GM12892 (cell line): Measurements from ENCODE around the gene KBTBD13.

Experiments
- POLR2A ChIP-seq: IDR thresholded peaks from 2 replicates; pipeline ENCODE4 v1.6.1; 2011; ENCODE audit warnings: low read depth, low read length, control low read depth
- POLR2AphosphoS5 ChIP-seq: IDR thresholded peaks from 2 replicates; pipeline ENCODE4 v1.6.1; 2011; ENCODE audit warnings: low read depth, low read length, control low read depth
- TAF1 ChIP-seq: IDR thresholded peaks from 2 replicates; pipeline ENCODE4 v1.6.1; 2011; ENCODE audit warnings: low read depth, mild to moderate bottlenecking, control low read depth, low read length, borderline replicate concordance

DNA sequence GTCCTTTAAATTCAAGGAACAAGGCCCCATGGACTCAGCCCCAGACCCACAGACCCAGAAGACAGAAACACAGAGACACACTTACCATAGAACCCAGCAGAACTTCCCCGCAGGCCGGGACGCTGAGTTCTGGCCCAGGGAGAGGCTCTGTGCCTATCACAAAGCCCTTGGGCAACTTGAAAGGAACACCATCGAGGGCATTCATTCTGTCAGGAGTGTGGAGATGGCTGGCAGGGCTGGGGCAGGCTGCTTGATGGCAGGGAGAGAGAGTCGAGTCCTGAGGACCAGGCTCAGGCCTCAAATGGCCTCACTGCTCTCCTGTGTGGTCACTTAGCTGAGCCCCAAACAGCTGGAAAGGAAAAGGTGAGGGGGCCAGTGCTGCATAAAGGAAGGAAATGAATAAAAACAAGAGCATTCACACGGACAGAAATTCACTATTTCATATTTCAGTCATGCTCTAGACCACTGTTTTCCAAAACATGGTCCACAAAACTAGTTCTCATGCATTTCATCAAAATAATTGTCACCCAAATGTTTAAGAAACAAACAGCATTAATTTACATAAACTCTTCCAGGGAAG lies 29.6 kb downstream of the KBTBD13 start:
- TF ChIP-seq POLR2A (no peak), POLR2AphosphoS5 (no peak), TAF1 (no peak)
